Measurements from ENCODE around the gene POU6F2.
"Not testable (repeated sequence)": the region's sequence is repeated elsewhere in the genome, so short reads cannot be mapped to it uniquely, and the experiment has no call there.

Gene POU6F2

GRCh38 chr7:39186131-39186530 is 208.4 kb downstream of the POU6F2 start:
- no peaks in the 10 kb centered on the region for H3K27me3 ChIP-seq (replicated peaks; ENCODE audit: control insufficient read depth, insufficient read depth, low read length, poor library complexity, severe bottlenecking)
- no peaks in the 10 kb centered on the region for H3K4me1 ChIP-seq (ENCODE audit: control insufficient read depth, insufficient read depth, low read length, poor library complexity, severe bottlenecking)
- no peak overlapping the region for H3K4me3 ChIP-seq (ENCODE audit: insufficient read depth, low read depth, low read length, poor library complexity, severe bottlenecking)
- H3K27ac ChIP-seq (ENCODE audit: insufficient read depth, low read length, poor library complexity, severe bottlenecking): no peak overlapping the region
- DNase-seq: no peak
- H3K36me3 ChIP-seq (ENCODE audit: control insufficient read depth, insufficient read depth, low read length): no peaks in the 10 kb centered on the region
- no peaks in the 10 kb centered on the region for H3K9me3 ChIP-seq (ENCODE audit: control insufficient read depth, low read length)

- Histone ChIP-seq H3K36me3 (ENCODE audit: control insufficient read depth, insufficient read depth, low read length) (no peaks in the 10 kb centered on the region), H3K27ac (ENCODE audit: insufficient read depth, low read length, poor library complexity, severe bottlenecking) (no peak overlapping the region), H3K27me3 (replicated peaks; ENCODE audit: control insufficient read depth, insufficient read depth, low read length, poor library complexity, severe bottlenecking) (no peaks in the 10 kb centered on the region), H3K4me3 (ENCODE audit: insufficient read depth, low read depth, low read length, poor library complexity, severe bottlenecking) (no peak overlapping the region), H3K9me3 (ENCODE audit: control insufficient read depth, low read length) (no peaks in the 10 kb centered on the region), H3K4me1 (ENCODE audit: control insufficient read depth, insufficient read depth, low read length, poor library complexity, severe bottlenecking) (no peaks in the 10 kb centered on the region)
- DNase-seq: no peak
Observed at GRCh38 chr7:39186671-39187070, 209.0 kb downstream of the POU6F2 start.

- no peak overlapping the region for H3K4me3 ChIP-seq (ENCODE audit: insufficient read depth, low read depth, low read length, poor library complexity, severe bottlenecking)
- no peak overlapping the region for H3K27ac ChIP-seq (ENCODE audit: insufficient read depth, low read length, poor library complexity, severe bottlenecking)
- DNase-seq: no peak
- no peaks in the 10 kb centered on the region for H3K4me1 ChIP-seq (ENCODE audit: control insufficient read depth, insufficient read depth, low read length, poor library complexity, severe bottlenecking)
- no peaks in the 10 kb centered on the region for H3K9me3 ChIP-seq (ENCODE audit: control insufficient read depth, low read length)
- no peaks in the 10 kb centered on the region for H3K36me3 ChIP-seq (ENCODE audit: control insufficient read depth, insufficient read depth, low read length)
- no peaks in the 10 kb centered on the region for H3K27me3 ChIP-seq (replicated peaks; ENCODE audit: control insufficient read depth, insufficient read depth, low read length, poor library complexity, severe bottlenecking)
Observed at GRCh38 chr7:39187130-39187529, 209.4 kb downstream of the POU6F2 start.

- H3K4me3 ChIP-seq (ENCODE audit: insufficient read depth, low read depth, low read length, poor library complexity, severe bottlenecking): no peak overlapping the region
- DNase-seq: no peak
- H3K27me3 ChIP-seq (replicated peaks; ENCODE audit: control insufficient read depth, insufficient read depth, low read length, poor library complexity, severe bottlenecking): no peaks in the 10 kb centered on the region
- no peaks in the 10 kb centered on the region for H3K4me1 ChIP-seq (ENCODE audit: control insufficient read depth, insufficient read depth, low read length, poor library complexity, severe bottlenecking)
- H3K36me3 ChIP-seq (ENCODE audit: control insufficient read depth, insufficient read depth, low read length): no peaks in the 10 kb centered on the region
- no peak overlapping the region for H3K27ac ChIP-seq (ENCODE audit: insufficient read depth, low read length, poor library complexity, severe bottlenecking)
- no peaks in the 10 kb centered on the region for H3K9me3 ChIP-seq (ENCODE audit: control insufficient read depth, low read length)
Observed at GRCh38 chr7:39192476-39192875, 214.8 kb downstream of the POU6F2 start.

- not testable (repeated sequence) for H3K27ac ChIP-seq (ENCODE audit: insufficient read depth, low read length, poor library complexity, severe bottlenecking); DNase-seq; H3K36me3 ChIP-seq (ENCODE audit: control insufficient read depth, insufficient read depth, low read length); H3K9me3 ChIP-seq (ENCODE audit: control insufficient read depth, low read length); H3K4me1 ChIP-seq (ENCODE audit: control insufficient read depth, insufficient read depth, low read length, poor library complexity, severe bottlenecking); H3K27me3 ChIP-seq (replicated peaks; ENCODE audit: control insufficient read depth, insufficient read depth, low read length, poor library complexity, severe bottlenecking); H3K4me3 ChIP-seq (ENCODE audit: insufficient read depth, low read depth, low read length, poor library complexity, severe bottlenecking)
Observed at GRCh38 chr7:39194388-39194787, 216.7 kb downstream of the POU6F2 start.

GRCh38 chr7:39195967-39196366 is 218.3 kb downstream of the POU6F2 start:
- H3K27ac ChIP-seq (ENCODE audit: insufficient read depth, low read length, poor library complexity, severe bottlenecking): no peak overlapping the region
- H3K27me3 ChIP-seq (replicated peaks; ENCODE audit: control insufficient read depth, insufficient read depth, low read length, poor library complexity, severe bottlenecking): no peaks in the 10 kb centered on the region
- no peaks in the 10 kb centered on the region for H3K4me1 ChIP-seq (ENCODE audit: control insufficient read depth, insufficient read depth, low read length, poor library complexity, severe bottlenecking)
- no peaks in the 10 kb centered on the region for H3K36me3 ChIP-seq (ENCODE audit: control insufficient read depth, insufficient read depth, low read length)
- H3K4me3 ChIP-seq (ENCODE audit: insufficient read depth, low read depth, low read length, poor library complexity, severe bottlenecking): no peak overlapping the region
- no peak for DNase-seq
- H3K9me3 ChIP-seq (ENCODE audit: control insufficient read depth, low read length): no peaks in the 10 kb centered on the region

- no peak overlapping the region for H3K4me3 ChIP-seq (ENCODE audit: insufficient read depth, low read depth, low read length, poor library complexity, severe bottlenecking)
- H3K36me3 ChIP-seq (ENCODE audit: control insufficient read depth, insufficient read depth, low read length): no peaks in the 10 kb centered on the region
- H3K27ac ChIP-seq (ENCODE audit: insufficient read depth, low read length, poor library complexity, severe bottlenecking): no peak overlapping the region
- DNase-seq: no peak
- H3K4me1 ChIP-seq (ENCODE audit: control insufficient read depth, insufficient read depth, low read length, poor library complexity, severe bottlenecking): no peaks in the 10 kb centered on the region
- H3K9me3 ChIP-seq (ENCODE audit: control insufficient read depth, low read length): no peaks in the 10 kb centered on the region
- H3K27me3 ChIP-seq (replicated peaks; ENCODE audit: control insufficient read depth, insufficient read depth, low read length, poor library complexity, severe bottlenecking): no peaks in the 10 kb centered on the region
Observed at GRCh38 chr7:39197831-39198230, 220.1 kb downstream of the POU6F2 start.

- Histone ChIP-seq H3K27me3 (replicated peaks; ENCODE audit: control insufficient read depth, insufficient read depth, low read length, poor library complexity, severe bottlenecking) (no peaks in the 10 kb centered on the region), H3K4me1 (ENCODE audit: control insufficient read depth, insufficient read depth, low read length, poor library complexity, severe bottlenecking) (no peaks in the 10 kb centered on the region), H3K27ac (ENCODE audit: insufficient read depth, low read length, poor library complexity, severe bottlenecking) (no peak overlapping the region), H3K4me3 (ENCODE audit: insufficient read depth, low read depth, low read length, poor library complexity, severe bottlenecking) (no peak overlapping the region), H3K9me3 (ENCODE audit: control insufficient read depth, low read length) (no peaks in the 10 kb centered on the region), H3K36me3 (ENCODE audit: control insufficient read depth, insufficient read depth, low read length) (no peaks in the 10 kb centered on the region)
- no peak for DNase-seq
Observed at GRCh38 chr7:39198556-39198955, 220.8 kb downstream of the POU6F2 start.

- Histone ChIP-seq H3K27ac (ENCODE audit: insufficient read depth, low read length, poor library complexity, severe bottlenecking) (no peak overlapping the region), H3K9me3 (ENCODE audit: control insufficient read depth, low read length) (no peaks in the 10 kb centered on the region), H3K36me3 (ENCODE audit: control insufficient read depth, insufficient read depth, low read length) (no peaks in the 10 kb centered on the region), H3K4me3 (ENCODE audit: insufficient read depth, low read depth, low read length, poor library complexity, severe bottlenecking) (no peak overlapping the region), H3K4me1 (ENCODE audit: control insufficient read depth, insufficient read depth, low read length, poor library complexity, severe bottlenecking) (no peaks in the 10 kb centered on the region), H3K27me3 (replicated peaks; ENCODE audit: control insufficient read depth, insufficient read depth, low read length, poor library complexity, severe bottlenecking) (no peaks in the 10 kb centered on the region)
- DNase-seq: no peak
Observed at GRCh38 chr7:39199006-39199405, 221.3 kb downstream of the POU6F2 start.

GRCh38 chr7:39199951-39200350 is 222.2 kb downstream of the POU6F2 start:
- DNase-seq: no peak
- Histone ChIP-seq H3K36me3 (ENCODE audit: control insufficient read depth, insufficient read depth, low read length) (no peaks in the 10 kb centered on the region), H3K27me3 (replicated peaks; ENCODE audit: control insufficient read depth, insufficient read depth, low read length, poor library complexity, severe bottlenecking) (no peaks in the 10 kb centered on the region), H3K4me3 (ENCODE audit: insufficient read depth, low read depth, low read length, poor library complexity, severe bottlenecking) (no peak overlapping the region), H3K27ac (ENCODE audit: insufficient read depth, low read length, poor library complexity, severe bottlenecking) (no peak overlapping the region), H3K9me3 (ENCODE audit: control insufficient read depth, low read length) (no peaks in the 10 kb centered on the region), H3K4me1 (ENCODE audit: control insufficient read depth, insufficient read depth, low read length, poor library complexity, severe bottlenecking) (no peaks in the 10 kb centered on the region)

- Histone ChIP-seq H3K27ac (ENCODE audit: insufficient read depth, low read length, poor library complexity, severe bottlenecking) (no peak overlapping the region), H3K27me3 (replicated peaks; ENCODE audit: control insufficient read depth, insufficient read depth, low read length, poor library complexity, severe bottlenecking) (no peaks in the 10 kb centered on the region), H3K4me1 (ENCODE audit: control insufficient read depth, insufficient read depth, low read length, poor library complexity, severe bottlenecking) (no peaks in the 10 kb centered on the region), H3K4me3 (ENCODE audit: insufficient read depth, low read depth, low read length, poor library complexity, severe bottlenecking) (no peak overlapping the region), H3K9me3 (ENCODE audit: control insufficient read depth, low read length) (no peaks in the 10 kb centered on the region), H3K36me3 (ENCODE audit: control insufficient read depth, insufficient read depth, low read length) (no peaks in the 10 kb centered on the region)
- no peak for DNase-seq
Observed at GRCh38 chr7:39202041-39202440, 224.3 kb downstream of the POU6F2 start.
